ENCODE results near the gene CACNB4.
"Not testable (repeated sequence)": the region's sequence is repeated elsewhere in the genome, so short reads cannot be mapped to it uniquely, and the experiment has no call there.

CACNB4 gene

DNA sequence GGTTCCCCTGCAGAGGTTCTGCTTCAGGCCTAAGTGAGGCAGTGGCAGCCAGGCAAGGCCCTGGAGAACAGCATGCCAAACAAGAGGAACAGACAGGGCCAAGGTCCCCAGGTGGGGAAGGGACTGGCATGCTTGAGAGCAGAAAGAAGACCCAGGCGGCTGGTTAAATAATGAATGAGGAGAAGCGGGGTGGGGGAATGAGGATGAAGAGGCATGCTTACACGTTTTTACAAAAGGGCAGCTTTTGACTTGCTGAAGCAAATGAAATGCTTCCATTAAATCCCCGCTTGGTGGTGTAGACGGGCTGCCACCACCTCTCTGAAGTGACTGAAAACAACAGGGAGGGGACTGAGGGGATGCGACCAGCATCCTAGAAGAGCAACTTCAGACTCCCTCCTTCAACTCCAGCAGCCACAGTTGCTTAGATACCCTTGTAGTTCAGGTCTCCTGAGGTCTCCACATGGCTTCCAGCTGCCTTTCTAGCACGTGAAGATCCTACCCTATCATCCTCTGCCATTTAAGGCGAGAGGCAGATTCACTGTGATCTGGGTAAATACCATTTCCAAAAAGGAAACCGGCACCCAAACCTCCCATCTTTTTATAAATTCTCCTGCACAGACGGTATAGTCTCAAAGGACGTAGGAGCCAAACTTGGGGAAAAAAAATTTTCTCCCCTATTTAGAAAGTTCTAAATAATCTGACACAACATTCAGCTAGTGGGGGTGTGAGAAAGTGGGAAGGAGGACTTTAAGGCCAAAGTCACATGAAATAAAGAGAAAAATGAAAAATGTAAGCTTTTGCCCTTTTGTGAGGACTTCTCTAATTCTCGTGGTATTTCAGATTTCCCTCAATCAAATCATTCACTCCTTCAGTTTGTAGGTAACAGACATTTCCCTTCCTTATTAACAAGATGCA lies 65.6 kb downstream of the CACNB4 start:
- ChIA-PET POLR2A (no interaction called here), CTCF (no interaction called here)
- TF ChIP-seq FOXM1 (IDR thresholded peaks at IDR 0.05; ENCODE audit: borderline replicate concordance) (no peak), L3MBTL2 (conservative IDR thresholded peaks at IDR 0.05) (no peak)
- no peak for DNase-seq (ENCODE audit: extremely low spot score)

DNA sequence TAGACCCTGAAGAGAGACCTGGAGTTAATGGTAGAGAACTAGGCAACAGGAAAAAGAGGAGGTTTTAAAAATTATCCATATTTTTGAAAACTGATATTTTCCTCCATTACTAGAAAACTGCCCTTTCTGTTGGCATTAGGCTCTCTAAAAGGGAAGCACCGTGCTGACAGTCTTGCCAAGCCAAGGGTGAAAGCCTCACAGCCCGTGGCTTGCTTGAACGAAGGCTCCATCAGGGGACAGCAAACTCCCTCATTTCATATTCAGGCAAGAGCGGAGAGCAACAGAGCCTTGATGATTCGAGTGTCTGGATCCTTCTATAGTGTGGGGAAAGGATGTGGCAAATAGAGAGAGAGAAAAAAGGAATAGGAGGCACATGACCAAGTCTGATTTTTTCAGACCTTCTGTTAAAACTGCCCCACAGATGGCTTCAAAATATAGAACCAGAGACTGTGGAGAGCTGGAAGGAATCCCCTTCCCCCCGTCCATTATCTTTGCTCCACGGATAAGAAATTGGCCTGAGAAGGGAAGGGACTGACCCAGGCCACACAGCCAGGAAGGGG lies 67.0 kb downstream of the CACNB4 start:
- no peak for DNase-seq (ENCODE audit: extremely low spot score)
- TF ChIP-seq HDGF (IDR thresholded peaks at IDR 0.05; ENCODE audit: borderline replicate concordance) = no peak
- ChIA-PET POLR2A (no interaction called here), CTCF (no interaction called here)

DNA sequence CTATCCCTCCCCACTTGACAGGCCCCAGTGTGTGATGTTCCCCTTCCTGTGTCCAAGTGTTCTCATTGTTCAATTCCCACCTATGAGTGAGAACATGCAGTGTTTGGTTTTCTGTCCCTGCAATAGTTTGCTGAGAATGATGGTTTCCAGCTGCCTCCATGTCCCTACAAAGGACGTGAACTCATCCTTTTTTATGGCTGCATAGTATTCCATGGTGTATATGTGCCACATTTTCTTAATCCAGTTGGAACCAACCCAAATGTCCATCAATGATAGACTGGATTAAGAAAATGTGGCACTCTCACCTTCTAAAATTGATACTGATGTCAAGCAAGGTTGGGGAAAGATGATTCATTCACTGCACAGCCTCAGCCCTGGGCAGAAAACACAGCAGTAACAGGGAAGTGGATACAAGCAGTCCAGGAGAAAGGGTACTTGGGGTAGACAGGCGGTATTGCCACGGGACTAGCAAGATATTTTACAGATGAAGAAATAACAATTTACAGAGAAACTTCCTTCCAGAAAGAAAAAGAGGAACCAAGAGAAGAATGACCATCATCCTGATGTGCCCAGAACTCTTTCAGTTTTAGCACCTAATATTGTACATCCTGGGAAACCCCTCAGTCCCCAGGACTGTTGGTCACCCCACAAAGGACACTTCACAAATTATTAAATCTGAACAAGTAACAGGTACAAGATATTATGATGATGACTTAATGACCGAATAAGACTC lies 68.1 kb downstream of the CACNB4 start:
- DNase-seq (ENCODE audit: extremely low spot score); POLR2A ChIA-PET; CTCF ChIA-PET: not testable (repeated sequence)

DNA sequence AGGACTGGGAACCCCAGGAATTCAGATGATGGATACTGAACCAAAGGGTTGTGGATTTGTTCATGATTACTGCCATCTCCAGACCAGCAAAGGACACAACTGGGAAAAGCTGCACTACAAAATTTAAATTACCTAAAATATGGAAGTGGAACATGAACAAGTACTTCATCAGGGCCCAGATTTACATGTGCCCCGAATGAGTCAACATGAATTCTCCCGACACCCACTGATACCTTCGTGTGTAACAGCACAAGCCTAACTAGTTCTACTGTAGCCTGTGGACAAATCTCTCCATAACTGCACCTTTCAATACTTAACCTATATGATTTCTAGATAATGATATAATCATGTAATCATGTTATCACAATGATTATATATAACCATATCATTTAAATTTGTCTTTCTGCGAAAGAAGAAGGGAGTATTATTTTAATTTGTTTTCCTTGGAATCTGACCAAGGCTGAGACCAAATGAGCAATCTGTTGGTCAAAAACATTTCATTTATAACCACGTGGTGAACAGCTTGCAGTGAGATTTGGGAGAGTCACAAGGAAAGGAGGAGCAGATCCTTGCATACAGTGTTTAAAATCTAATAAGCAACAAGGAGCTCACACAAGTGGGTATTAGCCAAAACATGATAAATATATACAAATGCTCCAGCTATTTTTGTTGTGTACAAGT lies 70.5 kb downstream of the CACNB4 start:
- ChIA-PET CTCF (interaction anchor here (0.9 kb wide), 1 partner anchor 30 kb away, joined by 3 read pairs; no protein-coding TSS in a partner anchor), POLR2A (no interaction called here)
- TF ChIP-seq FOXM1 (IDR thresholded peaks at IDR 0.05; ENCODE audit: borderline replicate concordance) (no peak), SP1 (IDR thresholded peaks at IDR 0.05) (no peak), ZNF384 (IDR thresholded peaks at IDR 0.05) (no peak)
- TF ChIP-seq, protein P1, sequence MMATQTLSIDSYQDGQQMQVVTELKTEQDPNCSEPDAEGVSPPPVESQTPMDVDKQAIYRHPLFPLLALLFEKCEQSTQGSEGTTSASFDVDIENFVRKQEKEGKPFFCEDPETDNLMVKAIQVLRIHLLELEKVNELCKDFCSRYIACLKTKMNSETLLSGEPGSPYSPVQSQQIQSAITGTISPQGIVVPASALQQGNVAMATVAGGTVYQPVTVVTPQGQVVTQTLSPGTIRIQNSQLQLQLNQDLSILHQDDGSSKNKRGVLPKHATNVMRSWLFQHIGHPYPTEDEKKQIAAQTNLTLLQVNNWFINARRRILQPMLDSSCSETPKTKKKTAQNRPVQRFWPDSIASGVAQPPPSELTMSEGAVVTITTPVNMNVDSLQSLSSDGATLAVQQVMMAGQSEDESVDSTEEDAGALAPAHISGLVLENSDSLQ (IDR thresholded peaks at IDR 0.05) = no peak
- no peak for DNase-seq (ENCODE audit: extremely low spot score)

DNA sequence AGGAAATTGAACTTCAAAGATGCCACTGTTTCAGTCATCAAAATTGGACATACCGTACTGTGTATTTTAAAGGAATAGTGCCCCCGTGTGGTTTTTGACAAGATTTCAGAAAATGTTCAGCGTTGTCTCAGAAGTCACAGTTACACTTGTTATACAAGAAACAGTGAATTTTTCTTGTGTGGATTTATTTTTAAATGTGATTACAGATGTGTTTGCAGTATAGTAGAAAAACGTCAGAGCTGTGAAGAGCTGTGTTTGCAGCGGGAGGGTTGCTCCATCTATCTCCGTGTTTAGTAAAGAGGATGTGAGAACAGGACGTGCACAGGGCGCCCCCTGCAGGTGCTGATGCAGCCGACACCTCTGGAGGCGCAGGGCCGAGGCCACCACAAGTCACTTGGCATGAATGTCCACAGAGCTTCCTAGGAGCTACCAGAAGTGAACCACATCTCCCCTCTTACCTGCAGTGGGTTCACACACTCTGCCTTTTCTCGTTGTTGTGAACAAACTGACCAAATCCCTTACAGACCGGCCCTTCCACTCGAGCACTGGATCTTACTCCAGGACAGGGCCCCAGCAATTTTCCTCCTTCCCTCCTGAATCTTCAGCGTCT lies 73.1 kb downstream of the CACNB4 start:
- CTCF ChIA-PET = interaction anchor here (0.5 to 1.9 kb wide), 19 partner anchors 8 to 690 kb away, joined by 3 to 21 read pairs (median 4); partner anchors contain the start of gene STAM2
- TF ChIP-seq BHLHE40 (IDR thresholded peaks at IDR 0.05; ENCODE audit: borderline replicate concordance) = no peak
- no peak for TF ChIP-seq ZNF384 (IDR thresholded peaks at IDR 0.05)
- TF ChIP-seq FOXM1 (IDR thresholded peaks at IDR 0.05; ENCODE audit: borderline replicate concordance) = no peak
- no peak for TF ChIP-seq L3MBTL2 (conservative IDR thresholded peaks at IDR 0.05)
- TF ChIP-seq SUZ12 (IDR thresholded peaks at IDR 0.05) = no peak
- TF ChIP-seq NFRKB (IDR thresholded peaks at IDR 0.05) = no peak
- no peak for TF ChIP-seq SP1 (IDR thresholded peaks at IDR 0.05)
- no peak for TF ChIP-seq TARDBP (IDR thresholded peaks at IDR 0.05)
- TF ChIP-seq ARNT (IDR thresholded peaks at IDR 0.05) = no peak
- no peak for TF ChIP-seq LEF1 (IDR thresholded peaks at IDR 0.05; ENCODE audit: borderline replicate concordance)
- TF ChIP-seq ELF4 (IDR thresholded peaks at IDR 0.05) = no peak
- TF ChIP-seq FOXK2 (IDR thresholded peaks at IDR 0.05) = no peak
- TF ChIP-seq HDGF (IDR thresholded peaks at IDR 0.05; ENCODE audit: borderline replicate concordance) = no peak
- TF ChIP-seq CTBP1 (IDR thresholded peaks at IDR 0.05; ENCODE audit: borderline replicate concordance) = no peak
- no peak for TF ChIP-seq FOXA1 (IDR thresholded peaks at IDR 0.05)
- TF ChIP-seq, protein P1 (IDR thresholded peaks at IDR 0.05) = no peak
- POLR2A ChIA-PET = no interaction called here
- DNase-seq (ENCODE audit: extremely low spot score) = peak; percentile 76

DNA sequence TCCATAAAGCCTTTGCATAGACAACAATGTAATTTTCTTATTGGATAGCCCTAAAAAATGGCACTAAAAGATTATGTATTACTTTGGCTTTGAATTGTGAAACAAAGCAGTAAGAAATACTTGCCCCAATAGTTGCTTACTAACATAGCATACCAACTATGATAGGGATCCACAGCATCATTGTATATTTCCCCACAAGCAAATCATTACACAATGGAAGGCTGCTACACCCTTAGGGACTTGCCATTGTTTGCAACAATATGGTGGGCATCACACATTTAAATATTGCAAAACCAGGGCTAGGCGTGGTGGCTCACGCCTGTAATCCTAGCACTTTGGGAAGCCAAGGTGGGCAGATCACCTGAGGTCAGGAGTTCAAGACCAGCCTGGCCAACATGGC lies 74.4 kb downstream of the CACNB4 start:
- ChIA-PET POLR2A (no interaction called here), CTCF (interaction anchor here (0.7 to 1.9 kb wide), 5 partner anchors 14 to 152 kb away, joined by 3 to 21 read pairs (median 10); partner anchors contain the start of gene STAM2)
- TF ChIP-seq, protein P1 (IDR thresholded peaks at IDR 0.05) = no peak
- no peak for TF ChIP-seq ZNF384 (IDR thresholded peaks at IDR 0.05)
- TF ChIP-seq FOXM1 (IDR thresholded peaks at IDR 0.05; ENCODE audit: borderline replicate concordance) = no peak
- no peak for TF ChIP-seq FOXK2 (IDR thresholded peaks at IDR 0.05)
- no peak for TF ChIP-seq FOXA1 (IDR thresholded peaks at IDR 0.05)
- DNase-seq (ENCODE audit: extremely low spot score) = no peak

All from HEK293T (cell line).